Neural cell (in vitro differentiated cells): ENCODE results near the gene MME. TPM values are rescaled to one million over a fixed set of nuclear protein-coding genes. Genes with fewer than 3 reads are reported as not detected.

Source experiments
- H2AFZ ChIP-seq: fragments of 200-600, 300-800 bp; sonication (generic), shearing (Covaris generic); 2 replicates; pipeline ENCODE4 v1.6.0; 2014; ENCODE audit warnings: low read depth, mild to moderate bottlenecking, antibody characterized with exemption, low read length, moderate library complexity
- H3F3A ChIP-seq: fragments of 200-600 bp; shearing (Covaris generic); 2 replicates; pipeline ENCODE4 v1.6.1; 2016; ENCODE audit warnings: mild to moderate bottlenecking, moderate library complexity, mixed read lengths, antibody characterized with exemption, low read length; ENCODE audit not compliant: insufficient read depth, poor library complexity, severe bottlenecking
- H3K27ac ChIP-seq: fragments of 200-600, 300-800 bp; sonication (generic), shearing (Covaris generic); 2 replicates; pipeline ENCODE4 v1.5.1; 2014; ENCODE audit warnings: mild to moderate bottlenecking, low read length, moderate library complexity
- H3K27me3 ChIP-seq: fragments of 300-800, 200-600 bp; sonication (generic), shearing (Covaris generic); 2 replicates; pipeline ENCODE4 v1.6.0; 2014; ENCODE audit warnings: mild to moderate bottlenecking, low read depth, low read length, moderate library complexity; ENCODE audit not compliant: insufficient read depth
- H3K36me3 ChIP-seq: fragments of 300-800, 200-600 bp; sonication (generic), shearing (Covaris generic); 2 replicates; pipeline ENCODE4 v1.5.1; 2014; ENCODE audit warnings: mild to moderate bottlenecking, antibody characterized with exemption, low read length, moderate library complexity; ENCODE audit not compliant: insufficient read depth
- H3K4me2 ChIP-seq: fragments of 300-800, 200-600 bp; sonication (generic), shearing (Covaris generic); 2 replicates; pipeline ENCODE4 v1.6.0; 2014; ENCODE audit warnings: mild to moderate bottlenecking, low read length
- H3K4me3 ChIP-seq: fragments of 300-800, 200-600 bp; sonication (generic), shearing (Covaris generic); 2 replicates; pipeline ENCODE4 v1.5.1; 2014; ENCODE audit warnings: mild to moderate bottlenecking, low read length, moderate library complexity
- H3K79me2 ChIP-seq: fragments of 200-600 bp; shearing (Covaris generic); replicated peaks from 2 replicates; pipeline ENCODE4 v1.6.0; 2014; ENCODE audit warnings: mild to moderate bottlenecking, low read length, moderate library complexity; ENCODE audit not compliant: insufficient read depth
- H3K9ac ChIP-seq: fragments of 300-800, 200-600 bp; sonication (generic), shearing (Covaris generic); 2 replicates; pipeline ENCODE4 v1.6.1; 2016; ENCODE audit warnings: mild to moderate bottlenecking, low read length, mixed read lengths
- H3K9me2 ChIP-seq: fragments of 200-600 bp; shearing (Covaris generic); 2 replicates; pipeline ENCODE4 v1.6.1; 2016; ENCODE audit warnings: mild to moderate bottlenecking, low read length, mixed read lengths; ENCODE audit not compliant: insufficient read depth
- H3K9me3 ChIP-seq: fragments of 200-600, 300-800 bp; sonication (generic), shearing (Covaris generic); 2 replicates; pipeline ENCODE4 v1.6.1; 2016; ENCODE audit warnings: mild to moderate bottlenecking, mixed run types, low read length, moderate library complexity, mixed read lengths
- H4K20me1 ChIP-seq: fragments of 200-600 bp; shearing (Covaris generic); 2 replicates; pipeline ENCODE4 v1.6.1; 2016; ENCODE audit warnings: mild to moderate bottlenecking, mixed run types; ENCODE audit not compliant: insufficient read depth
- CTCF ChIP-seq: fragments of 450-650 bp; IDR thresholded peaks from 2 replicates; pipeline ENCODE4 v1.5.1; 2014; ENCODE audit warnings: antibody characterized with exemption, mild to moderate bottlenecking, moderate library complexity; ENCODE audit not compliant: poor library complexity, severe bottlenecking
- EP300 ChIP-seq: fragments of 450-650 bp; conservative IDR thresholded peaks from 2 replicates; pipeline ENCODE4 v1.6.1; 2014; ENCODE audit warnings: antibody characterized with exemption, mild to moderate bottlenecking, moderate library complexity; ENCODE audit not compliant: poor library complexity, severe bottlenecking
- EZH2 ChIP-seq: fragments of 200-600, 300-800 bp; shearing (Covaris generic), sonication (generic); IDR thresholded peaks from 2 replicates; pipeline ENCODE4 v1.6.1; 2014; ENCODE audit warnings: antibody characterized with exemption, low read length, borderline replicate concordance, mild to moderate bottlenecking; ENCODE audit not compliant: insufficient read depth, poor library complexity, severe bottlenecking
- MXI1 ChIP-seq: fragments of 450-650 bp; conservative IDR thresholded peaks from 2 replicates; pipeline ENCODE4 v1.6.1; 2014; ENCODE audit warnings: antibody characterized with exemption, mild to moderate bottlenecking; ENCODE audit not compliant: poor library complexity, severe bottlenecking
- POLR2AphosphoS5 ChIP-seq: IDR thresholded peaks from 2 replicates; pipeline ENCODE4 v1.6.1; 2012
- RAD21 ChIP-seq: fragments of 450-650 bp; conservative IDR thresholded peaks from 2 replicates; pipeline ENCODE4 v1.6.1; 2014; ENCODE audit warnings: antibody characterized with exemption, mild to moderate bottlenecking, moderate library complexity
- REST ChIP-seq: IDR thresholded peaks from 2 replicates; pipeline ENCODE4 v1.6.1; 2012; ENCODE audit warnings: borderline replicate concordance
- SMC3 ChIP-seq: fragments of 450-650 bp; conservative IDR thresholded peaks from 2 replicates; pipeline ENCODE4 v1.6.1; 2014; ENCODE audit warnings: antibody characterized with exemption, mild to moderate bottlenecking, moderate library complexity; ENCODE audit not compliant: poor library complexity
- TAF1 ChIP-seq: IDR thresholded peaks from 2 replicates; pipeline ENCODE4 v1.6.1; 2012; ENCODE audit warnings: low read depth
- polyA plus RNA-seq: library from polyadenylated mRNA; depleted of rRNA; stranded (reverse); fragments of >200 nt; gene quantifications from 2 replicates; pipeline ENCODE4 v1.2.3, GENCODE V29; 2014

The MME gene
- polyA plus RNA-seq, 1 donor from 2014 or later = 0.54 TPM

GRCh38 chr3:155065537-155065936 lies 14.6 kb upstream of the MME start:
- Histone ChIP-seq H3K4me2 (no peak overlapping the region), H2AFZ (no peak overlapping the region)

GRCh38 chr3:155069729-155070128 lies 10.4 kb upstream of the MME start:
- Histone ChIP-seq H3K9me3 (no peaks in the 10 kb centered on the region), H2AFZ (no peak overlapping the region)

More at GRCh38 chr3:155065537-155065936, 14.6 kb upstream of the MME start:
- Histone ChIP-seq H3K4me3 (no peak overlapping the region), H3K27ac (no peak overlapping the region), H3K9me2 (no peaks in the 10 kb centered on the region), H3F3A (no peaks in the 10 kb centered on the region), H3K27me3 (no peaks in the 10 kb centered on the region), H3K9ac (no peak overlapping the region), H3K79me2 (no peaks in the 10 kb centered on the region), H4K20me1 (no peaks in the 10 kb centered on the region), H3K36me3 (no peaks in the 10 kb centered on the region), H3K9me3 (no peaks in the 10 kb centered on the region)
- TF ChIP-seq POLR2AphosphoS5 = no peak
- no peak for TF ChIP-seq RAD21
- no peak for TF ChIP-seq MXI1
- TF ChIP-seq EZH2 = no peak

More at GRCh38 chr3:155069729-155070128, 10.4 kb upstream of the MME start:
- H3K27ac ChIP-seq = no peak overlapping the region
- no peaks in the 10 kb centered on the region for H3K9me2 ChIP-seq
- no peaks in the 10 kb centered on the region for H3F3A ChIP-seq
- no peaks in the 10 kb centered on the region for H3K27me3 ChIP-seq
- no peaks in the 10 kb centered on the region for H3K79me2 ChIP-seq
- no peaks in the 10 kb centered on the region for H4K20me1 ChIP-seq
- no peak overlapping the region for H3K9ac ChIP-seq
- H3K4me3 ChIP-seq = no peak overlapping the region
- TF ChIP-seq SMC3 (no peak), CTCF (no peak), RAD21 (no peak), REST (no peak), EZH2 (no peak), MXI1 (no peak), TAF1 (no peak), POLR2AphosphoS5 (no peak), EP300 (no peak)
- no peak overlapping the region for H3K4me2 ChIP-seq
- no peaks in the 10 kb centered on the region for H3K36me3 ChIP-seq
